ENCODE measurements around the gene VWC2. TPM values are rescaled to one million over a fixed set of nuclear protein-coding genes. Genes with fewer than 3 reads are reported as not detected.

VWC2 gene
- total RNA-seq, 1 experiment from 2014 or later = not detected

DNA sequence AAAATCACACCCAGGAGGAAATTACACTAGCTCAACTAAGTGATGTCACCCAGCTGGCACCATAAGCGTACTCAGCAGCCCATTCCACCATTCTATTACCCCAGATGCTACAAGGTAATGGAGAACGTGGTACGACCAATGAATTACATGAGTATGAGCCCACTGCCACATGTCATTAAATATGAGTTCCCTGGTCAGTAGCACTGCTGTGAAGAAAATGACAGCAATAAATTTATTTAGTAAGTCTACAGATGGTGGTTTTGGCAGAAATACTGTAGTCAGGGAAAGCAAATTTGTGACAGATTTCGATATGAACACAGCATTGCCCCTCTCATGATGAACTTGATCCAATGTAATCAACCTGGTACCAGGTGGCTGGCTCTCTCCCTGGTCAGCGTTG is 154.2 kb downstream of the VWC2 start:
- no peak overlapping the region for H3K27ac Mint-ChIP-seq (ENCODE audit: low read depth, unreplicated experiment)
- no peak for DNase-seq (ENCODE audit: unreplicated experiment)
- H3K36me3 Mint-ChIP-seq (ENCODE audit: insufficient read depth, unreplicated experiment) = no peaks in the 10 kb centered on the region
- H3K9me3 Mint-ChIP-seq (ENCODE audit: unreplicated experiment) = peaks cover 6% of the 10 kb centered on the region
- BruUV-seq (replicated peaks) = no TSS peak
- TF ChIP-seq, protein P1, sequence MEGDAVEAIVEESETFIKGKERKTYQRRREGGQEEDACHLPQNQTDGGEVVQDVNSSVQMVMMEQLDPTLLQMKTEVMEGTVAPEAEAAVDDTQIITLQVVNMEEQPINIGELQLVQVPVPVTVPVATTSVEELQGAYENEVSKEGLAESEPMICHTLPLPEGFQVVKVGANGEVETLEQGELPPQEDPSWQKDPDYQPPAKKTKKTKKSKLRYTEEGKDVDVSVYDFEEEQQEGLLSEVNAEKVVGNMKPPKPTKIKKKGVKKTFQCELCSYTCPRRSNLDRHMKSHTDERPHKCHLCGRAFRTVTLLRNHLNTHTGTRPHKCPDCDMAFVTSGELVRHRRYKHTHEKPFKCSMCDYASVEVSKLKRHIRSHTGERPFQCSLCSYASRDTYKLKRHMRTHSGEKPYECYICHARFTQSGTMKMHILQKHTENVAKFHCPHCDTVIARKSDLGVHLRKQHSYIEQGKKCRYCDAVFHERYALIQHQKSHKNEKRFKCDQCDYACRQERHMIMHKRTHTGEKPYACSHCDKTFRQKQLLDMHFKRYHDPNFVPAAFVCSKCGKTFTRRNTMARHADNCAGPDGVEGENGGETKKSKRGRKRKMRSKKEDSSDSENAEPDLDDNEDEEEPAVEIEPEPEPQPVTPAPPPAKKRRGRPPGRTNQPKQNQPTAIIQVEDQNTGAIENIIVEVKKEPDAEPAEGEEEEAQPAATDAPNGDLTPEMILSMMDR (IDR thresholded peaks at IDR 0.05; ENCODE audit: unreplicated experiment) = no peak
- ChIA-PET POLR2A (no interaction called here), CTCF (no interaction called here)
- H3K27me3 Mint-ChIP-seq (ENCODE audit: insufficient read depth, unreplicated experiment) = peaks cover 14% of the 10 kb centered on the region
- intact Hi-C loops (cut with micrococcal nuclease) = no loop called here
- H3K4me3 Mint-ChIP-seq (ENCODE audit: unreplicated experiment) = no peak overlapping the region
- no peaks in the 10 kb centered on the region for H3K4me1 Mint-ChIP-seq (ENCODE audit: insufficient read depth, unreplicated experiment)

DNA sequence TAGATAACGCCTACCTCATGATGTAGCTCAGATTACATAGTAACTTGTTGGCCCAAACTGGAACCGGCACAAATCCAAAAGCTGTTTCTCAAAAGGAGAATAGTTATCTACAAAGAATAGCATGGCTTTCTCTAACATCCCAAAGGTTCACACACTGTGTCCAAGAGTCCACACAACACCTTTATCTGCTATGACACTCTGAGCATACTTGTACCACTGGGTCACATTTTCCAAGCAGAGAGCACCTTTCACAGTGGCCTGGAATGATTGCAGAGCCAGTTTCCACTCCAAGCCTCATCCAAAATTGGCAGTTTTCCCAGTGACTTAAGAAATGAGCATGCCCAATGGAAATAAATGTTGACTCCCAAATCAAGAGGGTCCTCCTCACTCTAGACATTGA is 155.3 kb downstream of the VWC2 start:
- ChIA-PET POLR2A (no interaction called here), CTCF (no interaction called here)
- Mint-ChIP-seq H3K27me3 (ENCODE audit: insufficient read depth, unreplicated experiment) (peaks cover 2% of the 10 kb centered on the region), H3K36me3 (ENCODE audit: insufficient read depth, unreplicated experiment) (no peaks in the 10 kb centered on the region), H3K9me3 (ENCODE audit: unreplicated experiment) (peaks cover 6% of the 10 kb centered on the region), H3K4me3 (ENCODE audit: unreplicated experiment) (no peak overlapping the region), H3K4me1 (ENCODE audit: insufficient read depth, unreplicated experiment) (no peaks in the 10 kb centered on the region), H3K27ac (ENCODE audit: low read depth, unreplicated experiment) (no peak overlapping the region)
- intact Hi-C loops (cut with micrococcal nuclease) = no loop called here
- no peak for DNase-seq (ENCODE audit: unreplicated experiment)
- no TSS peak for BruUV-seq (replicated peaks)
- TF ChIP-seq, protein P1 (IDR thresholded peaks at IDR 0.05; ENCODE audit: unreplicated experiment) = no peak

DNA sequence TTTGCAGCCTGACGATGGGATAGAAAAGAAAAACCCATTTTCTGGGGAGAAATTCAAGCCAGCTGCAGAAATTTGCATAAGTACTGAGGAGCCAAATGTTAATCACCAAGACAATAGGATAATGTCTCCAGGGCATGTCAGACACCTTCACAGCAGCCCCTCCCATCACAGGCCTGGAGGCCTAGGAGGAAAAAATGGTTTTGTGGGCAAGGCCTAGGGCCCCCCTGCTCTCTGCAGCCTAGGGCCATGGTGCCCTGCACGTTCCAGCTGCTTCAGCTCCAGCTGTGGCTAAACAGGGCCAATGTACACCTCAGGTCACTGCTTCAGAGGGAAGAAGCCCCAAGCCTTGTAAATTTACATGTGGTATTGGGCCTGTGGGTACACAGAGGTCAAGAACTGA is 158.2 kb downstream of the VWC2 start:
- TF ChIP-seq, protein P1 (IDR thresholded peaks at IDR 0.05; ENCODE audit: unreplicated experiment) = no peak
- H3K9me3 Mint-ChIP-seq (ENCODE audit: unreplicated experiment) = peaks cover 6% of the 10 kb centered on the region
- ChIA-PET POLR2A (no interaction called here), CTCF (interaction anchor here (0.5 kb wide), 1 partner anchor 273 kb away, joined by 4 read pairs; no protein-coding TSS in a partner anchor)
- no TSS peak for BruUV-seq (replicated peaks)
- no peak for DNase-seq (ENCODE audit: unreplicated experiment)
- H3K4me3 Mint-ChIP-seq (ENCODE audit: unreplicated experiment) = no peak overlapping the region
- H3K27me3 Mint-ChIP-seq (ENCODE audit: insufficient read depth, unreplicated experiment) = peaks cover 15% of the 10 kb centered on the region
- no peak overlapping the region for H3K27ac Mint-ChIP-seq (ENCODE audit: low read depth, unreplicated experiment)
- no peaks in the 10 kb centered on the region for H3K4me1 Mint-ChIP-seq (ENCODE audit: insufficient read depth, unreplicated experiment)
- no peaks in the 10 kb centered on the region for H3K36me3 Mint-ChIP-seq (ENCODE audit: insufficient read depth, unreplicated experiment)
- intact Hi-C loops (cut with micrococcal nuclease) = no loop called here

DNA sequence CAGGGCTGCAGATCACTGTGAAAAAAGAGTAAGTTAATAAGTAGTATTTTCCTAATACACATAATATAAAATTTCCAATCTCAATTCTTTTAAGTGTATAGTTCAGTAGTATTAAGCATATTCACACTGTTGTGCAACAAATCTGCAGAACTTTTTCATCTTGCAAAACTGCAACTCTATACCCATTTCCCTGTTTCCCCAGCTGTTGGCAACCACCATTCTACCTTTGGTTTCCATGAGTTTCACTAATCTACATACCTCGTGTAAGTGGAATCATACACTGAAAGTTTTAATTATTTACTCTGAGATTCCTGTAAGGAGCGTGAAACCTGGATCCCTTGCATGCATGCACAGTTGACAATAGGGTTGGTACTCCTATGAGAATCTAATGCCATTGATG is 164.2 kb downstream of the VWC2 start:
- Mint-ChIP-seq H3K36me3 (ENCODE audit: insufficient read depth, unreplicated experiment) (no peaks in the 10 kb centered on the region), H3K4me3 (ENCODE audit: unreplicated experiment) (no peak overlapping the region), H3K27me3 (ENCODE audit: insufficient read depth, unreplicated experiment) (peaks cover 17% of the 10 kb centered on the region), H3K27ac (ENCODE audit: low read depth, unreplicated experiment) (no peak overlapping the region), H3K4me1 (ENCODE audit: insufficient read depth, unreplicated experiment) (no peaks in the 10 kb centered on the region), H3K9me3 (ENCODE audit: unreplicated experiment) (peaks cover 17% of the 10 kb centered on the region)
- BruUV-seq (replicated peaks) = no TSS peak
- CTCF ChIA-PET = no interaction called here
- intact Hi-C loops (cut with micrococcal nuclease) = no loop called here
- POLR2A ChIA-PET = no interaction called here
- TF ChIP-seq, protein P1 (IDR thresholded peaks at IDR 0.05; ENCODE audit: unreplicated experiment) = no peak
- DNase-seq (ENCODE audit: unreplicated experiment) = no peak
